GM12875 (cell line): ENCODE results near the gene ZNF425.

Source experiments
- H3K4me3 ChIP-seq: one replicate; pipeline ENCODE4 v1.5.1; 2011; ENCODE audit warnings: low read depth, low read length, control low read depth
- TF ChIP-seq, protein P1 (sequence below): IDR thresholded peaks from 2 replicates; pipeline ENCODE4 v1.5.1; 2011; ENCODE audit warnings: low read depth, mild to moderate bottlenecking, control low read depth, inconsistent platforms, low read length, moderate library complexity, borderline replicate concordance; ENCODE audit not compliant: insufficient read depth

ZNF425 gene

DNA sequence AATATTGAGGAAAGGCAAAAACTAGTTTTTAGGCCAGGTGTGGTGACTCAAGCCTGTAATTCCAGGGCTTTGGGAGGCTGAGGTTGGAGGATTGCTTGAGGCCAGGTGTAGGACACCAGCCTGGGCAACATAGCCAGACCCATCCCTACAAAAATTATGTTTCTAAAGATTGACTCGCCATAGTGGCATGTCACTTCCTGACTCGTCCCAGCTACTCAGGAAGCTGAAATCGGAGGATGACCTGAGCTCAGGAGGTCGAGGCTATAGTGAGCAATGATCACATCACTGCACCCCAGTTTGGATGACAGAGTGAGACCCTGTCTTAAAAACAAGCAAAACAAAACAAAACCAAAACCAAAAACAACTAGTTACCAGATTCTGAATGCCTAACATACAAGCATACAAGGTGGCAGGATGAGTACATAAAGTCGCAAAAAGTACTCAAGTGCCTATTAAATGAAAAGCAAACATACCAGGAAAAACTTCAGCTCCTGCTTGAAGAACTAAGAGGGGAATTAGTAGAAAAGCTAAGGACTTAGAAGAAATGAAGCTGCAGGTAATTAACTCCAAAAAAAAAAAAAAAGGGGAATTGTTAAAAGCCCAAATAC, 35.2 kb upstream of the ZNF425 start:
- H3K4me3 ChIP-seq: no peak overlapping the region
- TF ChIP-seq, protein P1, sequence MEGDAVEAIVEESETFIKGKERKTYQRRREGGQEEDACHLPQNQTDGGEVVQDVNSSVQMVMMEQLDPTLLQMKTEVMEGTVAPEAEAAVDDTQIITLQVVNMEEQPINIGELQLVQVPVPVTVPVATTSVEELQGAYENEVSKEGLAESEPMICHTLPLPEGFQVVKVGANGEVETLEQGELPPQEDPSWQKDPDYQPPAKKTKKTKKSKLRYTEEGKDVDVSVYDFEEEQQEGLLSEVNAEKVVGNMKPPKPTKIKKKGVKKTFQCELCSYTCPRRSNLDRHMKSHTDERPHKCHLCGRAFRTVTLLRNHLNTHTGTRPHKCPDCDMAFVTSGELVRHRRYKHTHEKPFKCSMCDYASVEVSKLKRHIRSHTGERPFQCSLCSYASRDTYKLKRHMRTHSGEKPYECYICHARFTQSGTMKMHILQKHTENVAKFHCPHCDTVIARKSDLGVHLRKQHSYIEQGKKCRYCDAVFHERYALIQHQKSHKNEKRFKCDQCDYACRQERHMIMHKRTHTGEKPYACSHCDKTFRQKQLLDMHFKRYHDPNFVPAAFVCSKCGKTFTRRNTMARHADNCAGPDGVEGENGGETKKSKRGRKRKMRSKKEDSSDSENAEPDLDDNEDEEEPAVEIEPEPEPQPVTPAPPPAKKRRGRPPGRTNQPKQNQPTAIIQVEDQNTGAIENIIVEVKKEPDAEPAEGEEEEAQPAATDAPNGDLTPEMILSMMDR: no peak

DNA sequence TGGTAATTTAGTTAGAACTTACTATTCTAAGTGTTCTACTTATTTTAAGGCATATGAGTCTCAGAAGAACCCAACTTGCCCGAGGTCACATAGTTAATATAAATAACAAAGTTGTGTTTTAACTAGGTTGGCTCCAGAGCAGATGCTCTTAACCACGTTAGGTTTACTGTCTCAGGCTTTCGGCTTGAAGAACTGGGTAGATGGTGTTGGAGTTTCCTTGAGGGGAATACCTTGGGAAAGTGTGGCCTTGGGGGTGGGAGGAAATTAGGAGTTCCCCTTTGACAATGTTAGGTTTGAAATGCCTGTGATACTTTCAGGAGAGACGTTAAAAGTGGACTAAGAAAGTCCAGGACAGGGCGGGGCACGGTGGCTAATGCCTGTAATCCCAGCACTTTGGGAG, 30.8 kb upstream of the ZNF425 start:
- H3K4me3 ChIP-seq: no peak overlapping the region
- TF ChIP-seq, protein P1: no peak

DNA sequence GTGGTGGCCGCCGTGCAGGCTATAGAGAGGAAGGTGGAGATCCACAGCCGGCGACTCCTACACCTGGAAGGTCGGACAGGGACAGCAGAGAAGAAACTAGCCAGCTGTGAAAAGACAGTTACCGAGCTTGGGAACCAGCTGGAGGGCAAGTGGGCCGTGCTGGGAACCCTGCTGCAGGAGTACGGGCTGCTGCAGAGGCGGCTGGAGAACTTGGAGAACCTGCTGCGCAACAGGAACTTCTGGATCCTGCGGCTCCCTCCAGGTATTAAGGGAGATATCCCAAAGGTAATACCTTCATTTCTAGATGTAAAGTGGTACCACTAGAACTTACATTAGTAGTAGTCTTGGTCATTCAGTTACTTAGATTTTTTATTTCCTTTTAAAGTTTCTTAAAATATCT, 27.9 kb upstream of the ZNF425 start:
- no peak overlapping the region for H3K4me3 ChIP-seq
- TF ChIP-seq, protein P1: no peak

DNA sequence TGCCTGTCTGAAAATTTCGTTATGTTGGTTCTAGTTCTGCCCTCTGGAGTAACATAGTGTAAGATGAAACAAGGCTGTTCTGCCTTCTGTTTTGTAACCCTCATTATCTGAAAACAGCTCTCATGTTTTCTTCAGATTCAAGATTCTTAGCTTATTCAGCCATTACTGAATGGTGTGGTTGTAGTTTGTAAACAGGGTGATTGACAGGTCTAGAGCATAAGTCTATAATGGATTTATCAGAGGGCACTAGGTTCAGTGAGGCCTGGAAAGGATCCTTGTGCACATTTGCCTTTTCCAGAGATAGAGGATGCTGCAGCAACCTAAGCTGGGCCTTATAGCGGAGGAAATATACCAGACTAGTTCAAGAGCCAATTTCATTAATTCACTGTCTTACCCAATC, 27.2 kb upstream of the ZNF425 start:
- TF ChIP-seq, protein P1: no peak
- no peak overlapping the region for H3K4me3 ChIP-seq

DNA sequence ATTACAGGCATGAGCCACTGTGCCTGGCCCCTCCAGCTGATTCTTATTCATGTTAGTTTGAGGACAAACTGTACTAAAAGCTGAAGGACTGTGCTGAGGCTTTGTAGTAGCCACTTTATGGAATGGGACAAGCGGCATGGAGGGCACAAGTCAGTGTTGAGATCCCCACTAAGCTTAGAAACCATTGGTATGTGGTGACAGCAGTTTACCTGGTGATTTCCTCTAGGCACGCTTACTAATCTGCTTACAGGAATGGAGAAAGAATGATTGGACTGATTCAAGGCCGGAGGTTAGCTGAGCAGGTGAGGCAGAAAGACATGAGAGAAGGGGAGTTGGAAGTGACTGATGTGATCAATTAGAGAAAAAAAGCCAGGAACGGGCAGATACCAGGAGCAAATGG, 24.9 kb upstream of the ZNF425 start:
- H3K4me3 ChIP-seq: no peak overlapping the region
- TF ChIP-seq, protein P1: no peak

DNA sequence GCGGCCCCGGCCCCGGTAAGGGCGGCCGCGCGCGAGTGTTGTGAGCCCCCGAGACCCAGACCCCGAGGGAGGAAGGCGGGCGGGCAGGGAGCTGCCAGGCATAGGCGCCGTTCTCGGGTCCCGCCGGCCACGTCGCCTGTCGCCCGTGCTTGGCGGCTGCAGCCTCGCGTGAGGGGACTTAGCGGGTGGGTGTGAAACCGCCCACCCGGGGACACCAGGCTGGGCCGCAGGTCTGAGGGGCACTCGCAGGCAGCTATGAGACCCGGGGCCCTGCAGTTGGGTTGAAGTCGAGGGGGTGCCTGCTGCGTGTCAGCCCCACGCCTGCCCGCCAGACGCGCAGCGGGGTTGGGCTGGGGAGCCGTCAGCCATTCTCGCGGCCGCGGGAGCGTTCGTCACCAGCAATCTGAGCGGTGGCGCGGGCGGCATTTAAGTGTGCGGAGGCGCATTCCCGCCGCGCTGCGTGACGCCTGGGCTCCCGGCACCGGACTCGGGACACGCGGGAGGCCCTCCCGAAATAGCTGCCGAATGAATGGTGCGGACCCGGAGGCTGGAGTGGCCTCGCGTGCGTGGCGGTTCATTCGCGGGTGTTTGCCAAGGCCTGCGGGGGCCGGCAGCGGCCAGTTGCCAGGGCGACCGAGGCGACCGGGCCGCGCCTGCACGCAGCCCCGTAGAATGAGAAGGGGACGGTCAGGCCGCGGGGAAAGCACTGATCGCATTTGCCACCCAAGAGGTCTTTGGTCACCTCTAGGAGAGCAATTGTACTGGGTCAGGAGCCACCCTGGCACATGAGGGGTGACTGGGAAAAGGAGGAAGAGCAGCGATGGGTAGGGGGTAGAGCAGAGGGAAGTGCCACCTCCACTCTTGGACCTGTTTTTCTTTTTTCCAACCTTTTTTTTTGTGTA, 21.9 kb upstream of the ZNF425 start:
- TF ChIP-seq, protein P1: 0 out of 2 replicates have a peak, but pooled peaks have one; percentile 2
- peak overlapping the region; percentile 93 for H3K4me3 ChIP-seq
